Panc1 (cell line): ENCODE results near the gene SHISA9. TPM values are rescaled to one million over a fixed set of nuclear protein-coding genes. Genes with fewer than 3 reads are reported as not detected.

Experiments
- ATAC-seq: fragments of 200-7000 bp; cut with Tn5 transposase; 2 replicates; pipeline ENCODE4 v1.9.1; 2020; ENCODE audit warnings: mild to moderate bottlenecking, moderate library complexity
- BruUV-seq: library from RNA; stranded (reverse); fragments of 400-500 nt; replicated peaks from 2 replicates; lab custom pipeline; 2021; lab: Mats Ljungman, UMichigan
- CTCF ChIA-PET: fragments of 300-600 bp; sonication (Branson Sonifier 250); formaldehyde crosslinking; loops from one replicate; lab custom pipeline; 2022; ENCODE audit warnings: antibody characterized with exemption; lab: Charles Lee
- POLR2A ChIA-PET: fragments of 300-600 bp; sonication (Branson Sonifier 250); formaldehyde crosslinking; loops from one replicate; lab custom pipeline; 2022; ENCODE audit warnings: antibody characterized with exemption; lab: Charles Lee
- DNase-seq: peaks from one replicate; pipeline ENCODE4 v3.0.0-alpha.2; 2010; ENCODE audit warnings: low read depth, low spot score
- H3K27ac ChIP-seq: 2 replicates; pipeline ENCODE4 v1.5.1; 2011; ENCODE audit warnings: mild to moderate bottlenecking, low read length, inconsistent platforms
- H3K27me3 ChIP-seq: fragments of 200-500 bp; sonication (Bioruptor generic); 2 replicates; pipeline ENCODE4 v1.6.0; 2014; ENCODE audit warnings: low read length, inconsistent platforms; ENCODE audit not compliant: control insufficient read depth, insufficient read depth
- H3K36me3 ChIP-seq: fragments of 200-500 bp; sonication (Bioruptor generic); 2 replicates; pipeline ENCODE4 v1.5.1; 2014; ENCODE audit warnings: inconsistent platforms, mild to moderate bottlenecking, low read length, moderate library complexity; ENCODE audit not compliant: control insufficient read depth, insufficient read depth
- H3K4me1 ChIP-seq: 2 replicates; pipeline ENCODE4 v1.5.1; 2011; ENCODE audit warnings: inconsistent platforms, mild to moderate bottlenecking, low read length, moderate library complexity; ENCODE audit not compliant: control insufficient read depth, insufficient read depth
- H3K4me3 ChIP-seq, 2 experiments: 2 replicates each; pipeline ENCODE4 v1.5.1; 2011 to 2012; ENCODE audit warnings: low read depth in 2 of 2, low read length in 2 of 2, mild to moderate bottlenecking in 2 of 2, inconsistent platforms in 1 of 2, moderate library complexity in 1 of 2
- H3K9me3 ChIP-seq: fragments of 200-500 bp; sonication (Bioruptor generic); 2 replicates; pipeline ENCODE4 v1.5.1; 2014; ENCODE audit warnings: low read depth, mild to moderate bottlenecking, inconsistent platforms, low read length, moderate library complexity; ENCODE audit not compliant: control insufficient read depth, insufficient read depth
- CTCF ChIP-seq: fragments of 450-650 bp; IDR thresholded peaks from 2 replicates; pipeline ENCODE4 v1.5.1; 2017; ENCODE audit warnings: mild to moderate bottlenecking
- POLR2AphosphoS5 ChIP-seq: IDR thresholded peaks from 2 replicates; pipeline ENCODE4 v1.6.1; 2012; ENCODE audit warnings: mild to moderate bottlenecking, low read depth, low read length, moderate library complexity
- SIN3A ChIP-seq: IDR thresholded peaks from 2 replicates; pipeline ENCODE4 v1.6.1; 2012; ENCODE audit warnings: low read depth, mild to moderate bottlenecking, low read length, moderate library complexity, borderline replicate concordance; ENCODE audit not compliant: insufficient read depth
- TCF7L2 ChIP-seq: IDR thresholded peaks from 2 replicates; pipeline ENCODE4 v1.6.1; 2011; ENCODE audit warnings: mild to moderate bottlenecking, low read depth, low read length, inconsistent platforms
- in situ Hi-C: cut with HindIII; loops from 2 replicates; pipeline ENCODE4 v1.10.0; 2016; ENCODE audit warnings: low sequenced_read_pairs, low pct_unique_long_range_greater_than_20kb
- intact Hi-C: fragments of 100-400 bp; cut with micrococcal nuclease; formaldehyde crosslinking; loops from one replicate; pipeline ENCODE4 v1.10.0; 2022; ENCODE audit not compliant: unreplicated experiment
- total RNA-seq: library from RNA; stranded (reverse); gene quantifications from one replicate; pipeline ENCODE4 v1.2.1, GENCODE V29; 2021; ENCODE audit not compliant: unreplicated experiment
- TF ChIP-seq, protein P1 (sequence below), 2 experiments: IDR thresholded peaks; 2 replicates each; pipeline ENCODE4 v1.6.1; 2011 to 2012; ENCODE audit warnings: low read depth in 2 of 2, control low read depth in 1 of 2, low read length in 1 of 2, mild to moderate bottlenecking in 1 of 2, moderate library complexity in 1 of 2; ENCODE audit not compliant: insufficient read depth in 1 of 2

The SHISA9 gene
- total RNA-seq, 1 experiment from 2014 or later: 0.10 TPM

- no peaks in the 10 kb centered on the region for H3K27me3 ChIP-seq
- ATAC-seq: no peak
- no peaks in the 10 kb centered on the region for H3K4me1 ChIP-seq
- no peak overlapping the region for H3K4me3 ChIP-seq
- in situ Hi-C loops (no loop called here), intact Hi-C loops (no loop called here)
- TF ChIP-seq POLR2AphosphoS5 (no peak), TCF7L2 (no peak), SIN3A (no peak), CTCF (no peak)
- TF ChIP-seq, protein P1, sequence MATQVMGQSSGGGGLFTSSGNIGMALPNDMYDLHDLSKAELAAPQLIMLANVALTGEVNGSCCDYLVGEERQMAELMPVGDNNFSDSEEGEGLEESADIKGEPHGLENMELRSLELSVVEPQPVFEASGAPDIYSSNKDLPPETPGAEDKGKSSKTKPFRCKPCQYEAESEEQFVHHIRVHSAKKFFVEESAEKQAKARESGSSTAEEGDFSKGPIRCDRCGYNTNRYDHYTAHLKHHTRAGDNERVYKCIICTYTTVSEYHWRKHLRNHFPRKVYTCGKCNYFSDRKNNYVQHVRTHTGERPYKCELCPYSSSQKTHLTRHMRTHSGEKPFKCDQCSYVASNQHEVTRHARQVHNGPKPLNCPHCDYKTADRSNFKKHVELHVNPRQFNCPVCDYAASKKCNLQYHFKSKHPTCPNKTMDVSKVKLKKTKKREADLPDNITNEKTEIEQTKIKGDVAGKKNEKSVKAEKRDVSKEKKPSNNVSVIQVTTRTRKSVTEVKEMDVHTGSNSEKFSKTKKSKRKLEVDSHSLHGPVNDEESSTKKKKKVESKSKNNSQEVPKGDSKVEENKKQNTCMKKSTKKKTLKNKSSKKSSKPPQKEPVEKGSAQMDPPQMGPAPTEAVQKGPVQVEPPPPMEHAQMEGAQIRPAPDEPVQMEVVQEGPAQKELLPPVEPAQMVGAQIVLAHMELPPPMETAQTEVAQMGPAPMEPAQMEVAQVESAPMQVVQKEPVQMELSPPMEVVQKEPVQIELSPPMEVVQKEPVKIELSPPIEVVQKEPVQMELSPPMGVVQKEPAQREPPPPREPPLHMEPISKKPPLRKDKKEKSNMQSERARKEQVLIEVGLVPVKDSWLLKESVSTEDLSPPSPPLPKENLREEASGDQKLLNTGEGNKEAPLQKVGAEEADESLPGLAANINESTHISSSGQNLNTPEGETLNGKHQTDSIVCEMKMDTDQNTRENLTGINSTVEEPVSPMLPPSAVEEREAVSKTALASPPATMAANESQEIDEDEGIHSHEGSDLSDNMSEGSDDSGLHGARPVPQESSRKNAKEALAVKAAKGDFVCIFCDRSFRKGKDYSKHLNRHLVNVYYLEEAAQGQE (IDR thresholded peaks at IDR 0.05; ENCODE audit: insufficient read depth in 1 of 2, low read depth in 2 of 2, low read length in 1 of 2): no peak
- ChIA-PET CTCF (no interaction called here), POLR2A (no interaction called here)
- no peaks in the 10 kb centered on the region for H3K9me3 ChIP-seq
- no peak for DNase-seq
- BruUV-seq: no TSS peak
- H3K27ac ChIP-seq: no peak overlapping the region
- H3K36me3 ChIP-seq: no peaks in the 10 kb centered on the region
Observed at GRCh38 chr16:13130586-13130985, 229.2 kb downstream of the SHISA9 start.

DNA sequence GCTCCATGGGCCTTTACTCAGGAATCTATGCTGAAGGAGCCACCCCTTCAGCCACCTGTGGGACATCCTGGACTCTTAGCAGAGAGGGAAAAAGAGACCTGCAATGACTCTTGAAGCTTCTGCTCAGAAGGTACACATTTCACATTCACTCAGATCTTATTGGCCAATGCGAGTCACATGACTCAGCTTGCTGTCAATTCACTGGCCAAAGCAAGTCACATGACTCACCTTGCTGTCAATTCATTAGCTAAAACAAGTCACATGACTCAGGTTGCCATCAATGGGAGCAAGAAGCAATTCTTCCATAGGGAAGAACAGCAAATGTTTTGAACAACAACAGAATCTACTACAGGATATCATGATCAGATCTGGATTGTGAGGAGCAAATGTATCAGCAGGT, 233.4 kb downstream of the SHISA9 start:
- ChIA-PET POLR2A (no interaction called here), CTCF (interaction anchor here (0.5 kb wide), 1 partner anchor 628 kb away, joined by 3 read pairs; no protein-coding TSS in a partner anchor)
- no peaks in the 10 kb centered on the region for H3K4me1 ChIP-seq
- intact Hi-C loops: no loop called here
- DNase-seq (no peak), ATAC-seq (no peak)
- in situ Hi-C loops: no loop called here
- TF ChIP-seq TCF7L2 (no peak), CTCF (no peak), SIN3A (no peak), POLR2AphosphoS5 (no peak)
- TF ChIP-seq, protein P1 (IDR thresholded peaks at IDR 0.05; ENCODE audit: insufficient read depth in 1 of 2, low read depth in 2 of 2, low read length in 1 of 2): no peak
- no TSS peak for BruUV-seq
- no peaks in the 10 kb centered on the region for H3K36me3 ChIP-seq
- H3K27me3 ChIP-seq: no peaks in the 10 kb centered on the region
- no peak overlapping the region for H3K27ac ChIP-seq
- no peak overlapping the region for H3K4me3 ChIP-seq
- H3K9me3 ChIP-seq: no peaks in the 10 kb centered on the region
